ENCODE results near the gene UGT8. TPM values are rescaled to one million over a fixed set of nuclear protein-coding genes. Genes with fewer than 3 reads are reported as not detected.
"Not testable (repeated sequence)": the region's sequence is repeated elsewhere in the genome, so short reads cannot be mapped to it uniquely, and the experiment has no call there.

The UGT8 gene
- total and polyA plus RNA-seq, 2 donors (not counting 1 experiment from before 2014, with no cell fraction given) = 4.2 to 24.0 TPM

GRCh38 chr4:114613560-114613959, 15.0 kb downstream of the UGT8 start:
- Mint-ChIP-seq H3K27ac (no peak overlapping the region), H3K27me3 (no peaks in the 10 kb centered on the region), H3K9me3 (ENCODE audit: insufficient read depth) (no peaks in the 10 kb centered on the region), H3K4me1 (peaks cover 43% of the 10 kb centered on the region), H3K4me3 (peak overlapping the region; percentile 16)
- TF ChIP-seq CTCF (IDR thresholded peaks at IDR 0.05) = no peak
- Histone ChIP-seq H4K20me1 (ENCODE audit: control insufficient read depth, insufficient read depth, low read length, poor library complexity, severe bottlenecking) (peaks cover 27% of the 10 kb centered on the region), H3K4me3 (ENCODE audit: control extremely low read depth in 1 of 5, extremely low read depth in 1 of 5, insufficient read depth in 1 of 5, low read depth in 2 of 5, low read length in 4 of 5) (no peak overlapping the region), H3K36me3 (replicated peaks in 1 of 2; ENCODE audit: control extremely low read depth in 1 of 2, control insufficient read depth in 1 of 2, extremely low read depth in 1 of 2, insufficient read depth in 2 of 2, low read length in 1 of 2) (no peaks in the 10 kb centered on the region), H3K27me3 (replicated peaks in 1 of 4; ENCODE audit: control extremely low read depth in 1 of 4, control insufficient read depth in 3 of 4, insufficient read depth in 4 of 4, low read length in 3 of 4) (no peaks in the 10 kb centered on the region), H3K4me1 (ENCODE audit: control insufficient read depth in 2 of 2, insufficient read depth in 2 of 2, low read length in 2 of 2) (peaks cover 4 to 17% of the 10 kb centered on the region in 2 donors), H3K9me3 (ENCODE audit: control extremely low read depth in 1 of 3, control insufficient read depth in 2 of 3, insufficient read depth in 1 of 3, low read length in 2 of 3) (no peaks in the 10 kb centered on the region), H3K9ac (ENCODE audit: low read length) (no peak overlapping the region), H2AFZ (ENCODE audit: insufficient read depth, low read depth, low read length, poor library complexity, severe bottlenecking) (no peak overlapping the region), H3K4me2 (replicated peaks; ENCODE audit: low read depth, low read length, poor library complexity, severe bottlenecking) (peak overlapping the region; percentile 25), H3K79me2 (ENCODE audit: control insufficient read depth, insufficient read depth, low read length) (peaks cover 87% of the 10 kb centered on the region), H3K27ac (ENCODE audit: low read length in 2 of 2) (peak overlapping the region in 1 of 2 donors; percentile 26)
- intact Hi-C loops (cut with micrococcal nuclease) = no loop called here
- DNase-seq (no peak), ATAC-seq (ENCODE audit: low read depth) (no peak)
- CTCF ChIA-PET = interaction anchor here (2.0 kb wide), 1 partner anchor 16 kb away, joined by 4 read pairs; no protein-coding TSS in a partner anchor
- no CpG with 5 or more reads among the region's 4 CpGs for WGBS (ENCODE audit: insufficient coverage)
- POLR2A ChIA-PET = no interaction called here

- Histone ChIP-seq H3K36me3 (replicated peaks in 1 of 2; ENCODE audit: control extremely low read depth in 1 of 2, control insufficient read depth in 1 of 2, extremely low read depth in 1 of 2, insufficient read depth in 2 of 2, low read length in 1 of 2) (no peaks in the 10 kb centered on the region), H3K4me3 (ENCODE audit: control extremely low read depth in 1 of 5, extremely low read depth in 1 of 5, insufficient read depth in 1 of 5, low read depth in 2 of 5, low read length in 4 of 5) (no peak overlapping the region), H3K27me3 (replicated peaks in 1 of 4; ENCODE audit: control extremely low read depth in 1 of 4, control insufficient read depth in 3 of 4, insufficient read depth in 4 of 4, low read length in 3 of 4) (no peaks in the 10 kb centered on the region), H3K9me3 (ENCODE audit: control extremely low read depth in 1 of 3, control insufficient read depth in 2 of 3, insufficient read depth in 1 of 3, low read length in 2 of 3) (no peaks in the 10 kb centered on the region), H3K9ac (ENCODE audit: low read length) (no peak overlapping the region), H3K4me1 (ENCODE audit: control insufficient read depth in 2 of 2, insufficient read depth in 2 of 2, low read length in 2 of 2) (peaks cover 4 to 10% of the 10 kb centered on the region in 2 donors), H2AFZ (ENCODE audit: insufficient read depth, low read depth, low read length, poor library complexity, severe bottlenecking) (no peak overlapping the region), H4K20me1 (ENCODE audit: control insufficient read depth, insufficient read depth, low read length, poor library complexity, severe bottlenecking) (peaks cover 16% of the 10 kb centered on the region), H3K27ac (ENCODE audit: low read length in 2 of 2) (no peak overlapping the region), H3K79me2 (ENCODE audit: control insufficient read depth, insufficient read depth, low read length) (peaks cover 79% of the 10 kb centered on the region), H3K4me2 (replicated peaks; ENCODE audit: low read depth, low read length, poor library complexity, severe bottlenecking) (no peak overlapping the region)
- Mint-ChIP-seq H3K4me3 (no peak overlapping the region), H3K27me3 (no peaks in the 10 kb centered on the region), H3K4me1 (peaks cover 35% of the 10 kb centered on the region), H3K27ac (no peak overlapping the region), H3K9me3 (ENCODE audit: insufficient read depth) (no peaks in the 10 kb centered on the region)
- DNase-seq (no peak), ATAC-seq (ENCODE audit: low read depth) (no peak)
- TF ChIP-seq EZH2 (IDR thresholded peaks at IDR 0.05; ENCODE audit: borderline replicate concordance, insufficient read depth, low read depth, low read length, poor library complexity, severe bottlenecking) = no peak
- no peak for TF ChIP-seq CTCF (IDR thresholded peaks at IDR 0.05)
- WGBS (ENCODE audit: insufficient coverage) = no CpG with 5 or more reads among the region's 3 CpGs
- intact Hi-C loops (cut with micrococcal nuclease) = loop anchor here (2.0 kb wide), 1 partner anchor 15 kb away; no protein-coding TSS in a partner anchor
- CTCF ChIA-PET = interaction anchor here (1.2 to 2.0 kb wide), 3 partner anchors 14 to 50 kb away, joined by 4 read pairs; no protein-coding TSS in a partner anchor
- POLR2A ChIA-PET = no interaction called here
Measured at GRCh38 chr4:114615435-114615834, 16.8 kb downstream of the UGT8 start.

GRCh38 chr4:114616036-114616435, 17.4 kb downstream of the UGT8 start:
- POLR2A ChIA-PET; H3K4me2 ChIP-seq (replicated peaks; ENCODE audit: low read depth, low read length, poor library complexity, severe bottlenecking); H3K4me1 ChIP-seq (ENCODE audit: control insufficient read depth in 2 of 2, insufficient read depth in 2 of 2, low read length in 2 of 2); H3K4me3 ChIP-seq (ENCODE audit: control extremely low read depth in 1 of 5, extremely low read depth in 1 of 5, insufficient read depth in 1 of 5, low read depth in 2 of 5, low read length in 4 of 5); H3K27ac Mint-ChIP-seq; H3K4me3 Mint-ChIP-seq; H3K36me3 ChIP-seq (replicated peaks in 1 of 2; ENCODE audit: control extremely low read depth in 1 of 2, control insufficient read depth in 1 of 2, extremely low read depth in 1 of 2, insufficient read depth in 2 of 2, low read length in 1 of 2); DNase-seq; H3K9me3 ChIP-seq (ENCODE audit: control extremely low read depth in 1 of 3, control insufficient read depth in 2 of 3, insufficient read depth in 1 of 3, low read length in 2 of 3); intact Hi-C loops (cut with micrococcal nuclease); H3K27me3 Mint-ChIP-seq; H3K9ac ChIP-seq (ENCODE audit: low read length); H3K9me3 Mint-ChIP-seq (ENCODE audit: insufficient read depth); H3K27ac ChIP-seq (ENCODE audit: low read length in 2 of 2); H3K27me3 ChIP-seq (replicated peaks in 1 of 4; ENCODE audit: control extremely low read depth in 1 of 4, control insufficient read depth in 3 of 4, insufficient read depth in 4 of 4, low read length in 3 of 4); ATAC-seq (ENCODE audit: low read depth); H2AFZ ChIP-seq (ENCODE audit: insufficient read depth, low read depth, low read length, poor library complexity, severe bottlenecking): not testable (repeated sequence)
- peaks cover 33% of the 10 kb centered on the region for H3K4me1 Mint-ChIP-seq
- Histone ChIP-seq H4K20me1 (ENCODE audit: control insufficient read depth, insufficient read depth, low read length, poor library complexity, severe bottlenecking) (peaks cover 16% of the 10 kb centered on the region), H3K79me2 (ENCODE audit: control insufficient read depth, insufficient read depth, low read length) (peaks cover 79% of the 10 kb centered on the region)
- CTCF ChIA-PET = interaction anchor here (1.2 to 1.6 kb wide), 2 partner anchors 17 to 51 kb away, joined by 4 read pairs; no protein-coding TSS in a partner anchor
- 96% methylated on average over 7 of the region's 12 CpGs for WGBS (ENCODE audit: insufficient coverage)

All from B cell (primary cell).